ENCODE results near the gene NPAS3.

GRCh38 chr14:33738029-33738428 lies 799.4 kb downstream of the NPAS3 start:
- TF ChIP-seq CTCF (IDR thresholded peaks at IDR 0.05; ENCODE audit: low read depth, low read length, missing input control) (no peak), REST (IDR thresholded peaks at IDR 0.05) (no peak), YY1 (IDR thresholded peaks at IDR 0.05) (no peak), SP1 (IDR thresholded peaks at IDR 0.05) (no peak), JUND (IDR thresholded peaks at IDR 0.05) (no peak), TAF1 (conservative IDR thresholded peaks at IDR 0.05) (no peak), RAD21 (IDR thresholded peaks at IDR 0.05) (no peak), ATF3 (IDR thresholded peaks at IDR 0.05) (no peak)

All from liver (tissue), 3 donors.